ENCODE data around the gene HIBADH.

Gene HIBADH

DNA sequence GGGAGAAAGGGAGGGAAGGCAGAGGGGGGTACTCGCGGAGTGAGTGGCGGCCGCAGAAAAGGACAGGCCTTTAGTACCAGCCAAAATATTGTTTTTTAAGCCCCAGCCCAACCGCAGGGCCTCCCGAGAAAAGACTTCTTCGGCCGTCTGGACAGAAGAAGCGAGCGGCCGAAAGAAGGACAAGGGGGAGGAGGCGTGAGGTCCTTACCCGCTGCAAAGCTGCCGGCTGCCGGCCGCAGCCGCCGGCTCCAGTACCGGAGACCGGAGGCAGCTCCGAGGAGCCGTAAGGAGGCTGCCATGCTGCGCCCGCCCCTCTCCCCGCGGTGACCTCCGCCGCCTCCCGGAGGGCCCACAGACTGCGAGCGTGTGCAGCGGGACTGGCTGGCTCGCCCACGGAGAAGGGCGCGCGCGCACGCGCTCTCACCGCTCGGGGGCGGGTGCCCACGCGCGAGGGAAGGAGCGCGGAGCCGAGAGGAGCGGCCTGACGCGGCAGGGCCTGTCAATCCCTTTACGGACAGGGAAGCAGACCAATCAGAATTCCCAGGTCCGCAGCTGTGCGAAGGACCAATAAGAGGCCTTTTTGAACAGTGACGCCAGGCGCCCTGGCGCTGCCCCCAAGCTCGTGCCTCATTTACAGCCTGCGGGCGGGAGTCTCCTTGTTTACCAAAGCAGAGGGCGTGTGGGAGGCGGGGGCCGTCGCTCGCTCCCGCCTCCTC, at the start of gene HIBADH:
TSS of gene HIBADH (minus strand) at position 394 of the 716 bp plus-strand sequence. CDS start at position 299, 95 bp downstream.
- DNase-seq (ENCODE audit: low read depth, low spot score) = peak; percentile 96

DNA sequence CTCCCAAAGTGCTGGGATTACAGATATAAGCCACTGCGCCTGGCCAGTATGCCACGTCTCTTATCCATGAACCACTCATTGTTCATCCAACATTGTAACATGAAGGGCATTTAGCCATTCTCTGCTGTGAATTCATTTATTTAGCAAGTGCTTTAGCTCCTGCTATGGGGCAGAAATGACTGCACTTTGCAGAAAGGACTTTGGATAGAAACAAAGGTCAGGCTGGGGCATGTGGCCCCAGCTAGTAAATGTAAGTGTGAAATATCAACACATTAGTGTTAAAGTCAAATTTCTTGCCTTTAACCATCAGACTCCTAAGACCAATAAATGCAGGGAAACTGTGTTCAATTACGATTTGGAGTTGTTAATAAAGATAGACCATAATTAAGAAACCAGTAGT, 49.5 kb upstream of the HIBADH start:
- DNase-seq (ENCODE audit: low read depth, low spot score) = no peak

DNA sequence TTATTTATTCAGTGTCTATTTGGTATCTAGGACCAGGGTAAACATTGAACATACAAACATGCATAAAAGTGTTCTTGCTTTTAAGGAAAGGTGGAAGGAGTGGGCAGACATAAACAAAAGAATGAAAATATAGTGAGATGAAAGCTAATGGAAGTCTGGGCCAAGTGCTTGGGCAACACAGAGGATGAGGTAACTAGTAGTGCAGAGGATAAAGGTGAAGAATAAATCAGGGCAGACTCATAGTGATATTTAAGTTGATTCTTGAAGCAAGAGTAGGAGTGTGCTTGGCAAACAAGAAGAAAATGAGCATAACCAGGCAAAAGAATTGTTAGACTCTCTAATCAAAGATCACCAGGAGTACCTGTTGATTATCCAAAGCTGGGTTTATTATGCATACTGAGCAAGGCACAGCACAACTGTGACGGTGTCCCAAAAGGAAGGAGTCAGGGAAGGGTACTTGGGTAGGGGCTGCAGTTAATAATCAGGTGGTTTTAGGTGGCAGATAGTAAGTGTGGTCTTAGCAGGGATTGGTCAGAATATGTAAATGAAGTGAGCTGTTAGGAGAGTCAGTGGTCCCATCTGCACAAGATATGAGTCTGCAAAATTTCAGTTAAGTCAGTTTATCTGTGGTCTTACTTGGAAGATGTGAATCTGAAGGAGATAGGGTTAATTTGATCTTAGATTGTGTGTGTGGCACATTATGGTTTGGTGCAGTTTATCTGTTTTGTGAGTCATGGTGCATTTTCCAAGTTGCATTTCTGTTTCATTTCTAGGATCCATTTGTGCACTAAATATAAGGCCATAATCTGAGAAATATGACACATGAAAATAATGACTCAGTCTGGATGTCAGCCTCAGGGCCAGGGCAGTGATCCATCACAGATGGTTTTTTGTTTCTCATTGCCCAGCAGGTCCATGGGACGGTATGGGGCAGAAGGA, 46.7 kb upstream of the HIBADH start:
- DNase-seq (ENCODE audit: low read depth, low spot score) = peak; percentile 39

DNA sequence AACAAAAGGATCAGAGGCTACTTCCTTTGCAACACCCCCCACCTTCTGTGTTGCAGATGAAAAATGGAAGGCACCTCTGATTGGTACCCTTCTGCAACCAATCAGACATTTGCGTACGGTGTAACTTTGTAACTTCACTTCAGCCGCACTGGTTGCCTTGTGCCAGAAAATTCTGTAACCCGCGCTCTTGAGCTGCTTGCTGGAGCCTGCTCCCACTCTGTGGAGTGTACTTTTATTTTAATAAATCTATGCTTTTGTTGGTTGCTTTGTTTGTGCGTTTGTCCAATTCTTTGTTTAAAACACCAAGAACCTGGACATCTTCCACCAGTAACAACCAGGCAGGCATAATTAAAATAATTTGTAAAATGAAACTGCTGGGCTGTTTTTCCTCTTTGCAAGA, 45.8 kb upstream of the HIBADH start:
- DNase-seq (ENCODE audit: low read depth, low spot score) = no peak

DNA sequence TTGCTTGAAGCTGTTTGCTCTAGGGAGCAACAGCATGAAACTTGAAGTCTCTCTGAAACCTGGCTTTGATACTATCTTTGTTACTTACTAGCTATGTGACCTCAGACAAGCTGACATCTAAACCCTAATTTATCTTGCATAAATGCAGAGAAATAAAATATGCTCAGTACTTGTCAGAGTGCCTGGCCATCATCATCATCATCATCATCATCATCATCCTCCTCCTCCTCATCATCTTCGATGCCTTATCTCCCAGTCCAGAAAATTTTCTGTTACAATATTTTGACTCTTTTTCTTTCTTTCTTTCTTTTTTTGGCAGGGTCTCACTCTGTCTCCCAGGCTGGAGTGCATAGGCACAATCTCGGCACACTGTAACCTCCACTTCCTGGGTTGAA, 42.5 kb upstream of the HIBADH start:
- DNase-seq (ENCODE audit: low read depth, low spot score) = no peak

DNA sequence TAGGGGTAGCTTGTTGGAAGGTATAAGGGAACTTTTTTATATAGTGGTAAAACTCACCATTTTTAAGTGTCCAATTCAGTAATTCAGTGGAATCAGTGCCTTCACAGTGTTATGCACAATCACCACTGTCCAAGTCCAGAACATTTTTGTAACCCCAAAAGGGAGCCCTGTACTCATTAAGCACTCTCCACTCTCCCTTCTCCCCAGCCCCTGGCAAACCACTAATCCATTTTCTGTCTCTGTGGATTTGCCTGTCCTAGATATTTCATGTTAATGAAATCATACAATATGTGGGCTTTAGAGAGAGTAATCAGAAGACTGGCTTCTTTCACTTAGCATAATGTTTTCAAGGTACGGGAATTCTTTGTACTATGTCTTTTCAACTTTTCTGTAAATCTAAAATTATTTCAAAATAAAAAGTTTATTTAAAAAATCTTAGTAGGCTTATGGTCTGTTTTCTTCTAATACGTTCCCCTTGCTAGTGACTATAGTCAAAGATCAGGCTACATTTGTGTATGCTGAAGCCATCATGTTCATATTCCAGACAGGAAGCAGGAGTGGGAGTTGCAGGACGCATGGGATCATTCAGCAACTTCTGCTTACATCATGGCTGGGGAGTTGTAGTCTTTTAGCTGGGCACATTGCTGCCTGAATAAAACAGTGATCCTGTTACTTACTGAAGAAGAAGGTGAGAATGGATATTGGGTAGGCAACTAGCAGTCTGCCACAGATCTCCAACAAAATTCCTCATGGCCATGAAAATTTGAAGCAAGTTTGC, 41.9 kb upstream of the HIBADH start:
- no peak for DNase-seq (ENCODE audit: low read depth, low spot score)

DNA sequence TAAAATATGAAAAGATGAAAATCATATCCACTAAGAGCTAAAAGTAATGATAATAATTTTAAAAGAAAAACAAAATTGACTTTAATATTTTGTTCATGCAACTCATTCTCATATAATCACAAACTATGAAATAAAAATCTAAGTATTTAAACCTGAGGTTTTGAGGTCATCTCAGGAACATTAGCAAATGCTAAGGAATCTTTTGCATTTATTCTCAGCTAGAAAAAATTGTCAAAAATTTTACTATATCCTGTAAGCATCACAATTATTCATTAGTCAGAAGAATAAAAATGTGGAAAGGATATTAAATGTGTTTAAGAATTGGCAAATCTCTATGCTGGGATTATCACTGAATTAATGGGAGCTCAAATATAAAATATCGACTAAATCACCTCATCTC, 40.5 kb upstream of the HIBADH start:
- DNase-seq (ENCODE audit: low read depth, low spot score) = no peak

DNA sequence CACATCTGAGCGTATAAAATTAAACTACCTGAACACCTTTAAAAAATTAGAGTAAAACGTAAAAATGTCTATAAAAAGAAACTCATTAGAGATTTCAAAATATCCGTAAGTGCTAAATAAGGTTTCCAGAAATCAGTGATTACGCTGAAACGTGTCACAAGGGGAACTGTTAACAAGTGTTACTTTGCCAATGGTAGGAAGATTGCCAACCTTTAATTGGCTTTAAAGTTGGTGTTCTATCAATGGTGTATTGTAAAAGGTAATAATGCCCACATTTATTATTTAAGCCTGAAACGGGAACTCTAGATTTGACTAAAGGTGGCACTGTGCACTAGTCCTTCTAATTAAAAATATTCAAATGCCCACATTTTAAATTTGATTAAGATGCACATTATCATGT, 37.8 kb upstream of the HIBADH start:
- DNase-seq (ENCODE audit: low read depth, low spot score) = no peak

DNA sequence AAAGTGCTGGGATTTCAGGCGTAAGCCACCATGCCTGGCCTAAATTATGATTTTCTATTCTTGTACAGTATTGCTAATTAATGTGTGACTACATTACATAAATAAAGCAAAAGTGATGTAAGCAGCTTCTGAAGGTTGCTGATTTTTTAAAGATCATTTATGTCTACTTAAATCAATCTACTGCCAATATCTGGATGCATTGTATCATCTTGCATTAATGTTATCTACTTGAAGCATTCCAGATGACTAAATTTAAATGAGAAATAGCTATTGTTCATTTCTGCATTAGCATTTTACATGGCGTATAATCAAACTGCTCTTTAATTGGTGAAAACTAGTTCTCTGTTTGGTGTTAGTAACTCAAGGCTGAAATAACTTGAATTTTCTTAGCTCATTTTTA, 37.1 kb upstream of the HIBADH start:
- no peak for DNase-seq (ENCODE audit: low read depth, low spot score)

DNA sequence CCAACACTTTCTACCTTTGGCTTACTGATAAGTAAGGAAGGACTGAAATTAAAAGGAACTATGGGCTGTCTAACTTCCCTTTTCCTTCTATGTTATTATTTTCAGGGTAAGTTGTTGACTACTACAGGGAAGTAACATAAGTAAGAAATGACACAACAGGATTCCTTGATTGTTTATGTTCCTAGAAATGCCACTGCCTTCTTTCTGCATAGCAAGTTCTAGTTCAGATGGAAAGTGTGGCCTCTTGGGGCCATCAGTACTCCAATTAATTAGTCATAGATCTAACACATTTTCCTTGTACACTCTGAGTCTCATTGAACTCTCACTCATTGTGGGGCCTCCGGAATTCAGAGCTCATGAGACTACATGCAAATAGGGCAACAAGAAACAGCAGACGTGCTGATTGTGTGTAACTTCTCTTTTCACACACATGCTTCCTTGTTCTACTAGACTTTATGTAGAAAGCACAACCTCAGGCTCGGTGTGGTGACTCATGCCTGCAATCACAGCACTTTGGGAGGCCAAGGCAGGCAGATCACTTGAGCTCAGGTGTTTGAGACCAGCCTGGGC, 35.3 kb upstream of the HIBADH start:
- DNase-seq (ENCODE audit: low read depth, low spot score) = no peak

DNA sequence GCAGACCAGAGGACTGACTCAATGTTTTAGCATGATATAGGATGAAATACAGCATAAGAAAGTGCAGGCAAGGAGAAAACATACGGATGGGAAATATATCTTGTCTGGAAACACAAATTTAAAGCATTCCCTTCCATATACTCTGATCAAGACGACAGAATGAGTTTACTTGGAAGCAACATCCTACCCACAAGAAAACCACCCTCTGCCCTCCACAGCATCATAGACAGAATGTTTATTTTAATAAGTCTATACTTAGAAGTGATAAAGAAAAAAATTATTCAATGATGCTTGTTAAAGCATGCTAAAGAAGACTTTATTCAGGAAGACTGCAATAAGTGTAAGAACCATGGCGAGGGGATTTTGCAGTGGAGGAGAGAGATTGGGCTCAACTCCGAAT, 32.4 kb upstream of the HIBADH start:
- DNase-seq (ENCODE audit: low read depth, low spot score) = no peak

DNA sequence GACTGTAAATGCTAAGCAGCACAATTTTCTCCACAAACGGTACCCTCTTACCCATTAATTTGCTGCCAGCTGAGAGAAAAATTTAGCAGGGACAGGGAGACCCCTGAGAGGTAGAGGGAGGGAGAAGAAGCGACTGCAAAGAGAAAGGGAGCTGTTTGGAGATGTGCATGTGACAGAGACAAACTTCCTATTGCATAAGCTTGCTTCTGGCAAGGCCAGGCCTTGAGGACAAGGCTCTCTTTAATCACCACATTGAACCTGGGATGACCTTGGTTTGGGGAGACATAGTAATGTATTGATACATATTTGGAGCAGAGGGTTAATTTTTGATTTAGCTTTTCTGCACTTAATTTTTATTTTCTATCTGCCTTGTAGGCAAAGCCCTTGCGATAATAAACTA, 31.1 kb upstream of the HIBADH start:
- DNase-seq (ENCODE audit: low read depth, low spot score) = no peak

DNA sequence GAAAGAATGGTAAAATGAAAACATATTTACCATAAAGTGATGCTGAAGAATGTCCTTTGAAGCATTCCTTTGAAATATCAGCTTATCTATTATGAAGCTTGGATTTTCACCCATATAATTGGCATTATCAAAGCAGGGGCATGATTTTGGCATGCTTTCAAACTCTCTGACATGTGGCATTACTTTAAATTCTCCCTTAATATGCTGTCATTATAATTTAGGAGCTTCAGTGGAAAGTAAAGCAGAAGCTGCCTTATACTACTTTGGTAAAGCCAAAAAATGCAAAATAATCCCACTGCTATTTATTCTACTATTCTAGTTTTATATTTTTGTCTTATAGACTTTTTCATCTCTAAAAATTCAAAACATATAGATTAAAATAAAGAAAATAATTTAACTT, 28.0 kb upstream of the HIBADH start:
- no peak for DNase-seq (ENCODE audit: low read depth, low spot score)

DNA sequence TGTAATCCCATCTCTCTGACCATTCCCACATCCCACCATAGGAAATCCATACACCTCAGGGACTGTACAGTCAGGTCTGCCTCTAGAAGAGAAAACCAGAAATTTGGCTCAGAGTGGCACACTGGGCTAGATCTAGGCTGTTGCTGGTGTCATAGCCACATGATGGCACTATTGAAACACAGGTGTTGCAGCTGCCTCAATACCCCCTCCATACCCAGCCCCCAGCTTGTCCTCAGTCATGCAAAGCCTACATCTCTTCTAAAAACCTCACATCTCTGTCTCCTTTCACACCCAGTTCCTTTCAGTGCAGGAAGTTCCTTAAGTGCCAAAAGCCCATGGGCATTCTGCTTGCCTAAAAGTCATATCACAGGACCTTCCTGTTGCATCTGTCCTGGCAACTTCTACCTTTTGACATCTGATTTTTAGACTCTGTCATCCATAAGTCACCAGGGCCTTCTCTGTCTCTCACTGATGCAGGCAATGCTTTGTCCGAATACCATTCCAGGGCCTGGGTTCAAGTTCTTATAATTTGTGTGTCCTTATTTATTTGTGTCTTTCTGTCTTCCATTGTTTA, 27.0 kb upstream of the HIBADH start:
- no peak for DNase-seq (ENCODE audit: low read depth, low spot score)

DNA sequence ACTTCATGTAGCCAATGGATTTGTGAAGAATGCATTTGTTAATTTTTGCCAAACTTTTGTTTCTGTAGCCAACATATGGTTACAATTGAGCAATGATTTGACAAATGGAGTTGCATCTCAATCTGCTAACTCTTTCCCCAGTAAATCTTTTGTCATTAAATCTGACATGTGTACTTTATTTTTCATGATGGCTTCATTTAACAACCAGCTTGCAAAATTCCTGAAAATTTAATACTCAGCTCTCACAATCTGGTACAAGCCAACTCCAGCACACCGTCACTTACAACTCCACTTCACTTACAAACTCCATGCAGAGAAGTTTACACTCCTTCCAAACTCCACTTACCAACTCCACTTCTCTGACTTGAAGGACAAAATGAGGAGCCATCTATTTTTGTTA, 26.5 kb upstream of the HIBADH start:
- DNase-seq (ENCODE audit: low read depth, low spot score) = no peak

DNA sequence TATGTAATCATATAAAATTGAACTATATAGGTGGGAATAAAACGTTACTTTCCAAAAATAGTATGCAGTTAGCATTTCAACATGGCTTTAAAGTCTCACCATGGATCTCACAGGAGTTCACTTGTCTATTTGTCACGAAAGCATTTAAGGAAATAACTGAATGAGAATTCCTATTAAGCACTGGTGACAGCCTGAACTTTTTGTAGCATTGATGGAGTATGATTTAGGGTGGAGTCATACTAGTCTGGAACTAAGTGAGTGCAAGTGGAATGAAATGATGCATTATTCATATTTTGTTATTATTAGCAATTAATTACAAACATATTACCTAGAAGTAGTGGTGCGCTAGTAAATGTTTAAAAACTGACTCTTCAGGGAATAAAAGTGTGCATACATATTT, 26.0 kb upstream of the HIBADH start:
- no peak for DNase-seq (ENCODE audit: low read depth, low spot score)

DNA sequence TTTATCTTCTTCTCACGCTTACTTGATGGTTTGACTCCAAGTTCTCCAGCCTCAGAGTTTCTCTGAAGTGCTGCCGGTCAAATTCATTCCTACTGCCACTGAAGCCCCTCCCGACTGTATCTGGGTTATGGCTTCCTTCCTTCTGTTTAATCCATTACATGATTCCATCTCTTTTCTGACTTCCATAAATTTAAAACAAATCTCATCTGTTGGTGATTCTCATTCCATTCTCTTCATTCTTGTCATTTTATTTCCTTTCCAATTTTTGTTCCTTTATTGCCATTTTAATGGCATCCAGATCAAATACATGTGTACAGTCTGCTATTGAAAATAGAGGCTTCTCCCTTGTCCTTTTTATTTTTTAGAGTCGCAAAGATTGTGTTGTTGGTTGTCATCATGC, 25.4 kb upstream of the HIBADH start:
- no peak for DNase-seq (ENCODE audit: low read depth, low spot score)

DNA sequence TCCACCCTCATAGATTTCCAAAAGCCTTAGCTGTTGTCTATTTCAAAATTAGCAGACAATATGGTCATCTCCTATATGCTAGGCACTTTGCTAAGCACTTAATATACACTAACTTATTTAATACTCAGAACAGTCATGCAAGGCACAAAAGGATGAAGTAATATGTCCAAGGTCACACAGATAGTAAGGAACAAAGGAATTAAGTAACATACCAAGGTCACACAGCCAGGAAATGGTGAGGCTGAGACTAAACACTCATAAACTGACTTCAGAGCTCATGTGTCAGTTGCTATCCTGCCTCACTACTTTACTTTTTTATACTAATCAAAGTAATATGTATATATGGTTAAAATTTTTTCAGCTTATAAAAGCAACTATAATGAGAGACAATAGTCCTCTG, 23.6 kb upstream of the HIBADH start:
- no peak for DNase-seq (ENCODE audit: low read depth, low spot score)

DNA sequence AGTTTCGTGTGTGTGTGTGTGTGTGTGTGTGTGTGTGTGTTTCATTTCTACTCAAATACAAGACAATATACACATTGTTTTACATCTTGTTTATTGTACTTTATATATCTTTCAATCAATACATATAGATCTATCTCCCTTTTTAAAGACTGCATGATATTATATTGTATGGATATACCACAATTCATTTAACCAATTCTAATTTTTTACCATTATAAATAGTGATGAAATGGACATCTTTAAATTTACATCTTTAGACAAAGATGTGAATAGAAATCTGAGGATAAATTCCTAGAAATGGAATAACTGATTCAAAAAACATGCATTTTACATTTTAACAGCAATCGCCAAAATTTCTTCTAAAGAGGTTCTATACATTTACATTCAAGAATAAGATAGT, 23.2 kb upstream of the HIBADH start:
- no peak for DNase-seq (ENCODE audit: low read depth, low spot score)

DNA sequence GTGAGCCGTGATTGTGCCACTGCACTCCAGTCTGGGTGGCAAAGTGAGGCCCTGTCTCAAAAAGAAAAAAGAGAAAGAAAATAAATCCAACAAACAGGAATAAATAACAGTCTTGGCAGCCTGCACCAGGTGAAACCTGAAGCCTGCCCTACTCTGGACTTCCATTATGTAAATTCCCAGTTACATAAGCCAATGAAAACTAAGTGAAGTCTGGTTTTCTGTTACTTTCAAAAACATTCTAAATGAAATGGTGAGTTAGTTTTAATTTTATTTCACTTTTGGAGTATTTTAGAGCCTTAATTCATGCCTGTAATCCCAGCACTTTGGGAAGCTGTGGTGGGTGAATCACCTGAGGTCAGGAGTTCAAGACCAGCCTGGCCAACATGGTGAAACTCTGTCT, 22.5 kb upstream of the HIBADH start:
- no peak for DNase-seq (ENCODE audit: low read depth, low spot score)

DNA sequence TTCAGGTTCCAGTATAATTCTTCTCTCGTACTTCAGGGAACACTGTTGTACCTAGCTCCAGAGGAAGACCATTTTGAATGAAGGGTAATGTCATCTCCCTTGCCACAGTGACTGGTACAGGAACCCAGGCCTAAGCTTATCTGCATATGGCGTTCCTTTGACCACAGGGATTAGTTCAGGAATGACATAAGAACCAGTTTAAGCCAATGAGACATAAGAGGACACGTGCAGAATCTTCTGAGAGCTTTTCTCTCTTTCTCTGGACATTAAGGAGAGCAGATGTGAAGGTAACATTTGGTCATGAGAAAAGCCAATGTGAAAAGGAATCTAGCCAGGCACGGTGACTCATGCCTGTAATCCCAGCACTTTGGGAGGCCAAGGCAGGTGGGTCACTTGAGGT, 21.8 kb upstream of the HIBADH start:
- DNase-seq (ENCODE audit: low read depth, low spot score) = no peak

DNA sequence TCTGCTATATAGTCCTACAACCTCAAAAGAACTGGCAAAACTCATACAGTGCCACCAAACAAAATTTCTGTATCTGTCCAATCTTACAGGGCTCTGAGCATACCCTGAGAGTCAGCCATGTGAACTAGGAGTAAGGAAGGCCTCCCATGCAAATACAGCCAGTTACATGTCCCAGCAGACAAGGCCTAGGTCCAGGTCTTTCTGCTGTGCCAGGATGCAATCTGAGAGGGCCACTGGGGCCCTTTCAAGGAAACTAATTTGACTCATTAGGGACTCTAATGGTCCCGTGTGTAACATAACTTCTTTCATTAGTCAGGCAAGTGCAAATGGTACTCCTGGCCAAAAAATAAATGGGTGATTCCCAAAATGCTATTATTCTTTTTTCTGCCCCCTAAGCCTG, 17.9 kb upstream of the HIBADH start:
- no peak for DNase-seq (ENCODE audit: low read depth, low spot score)

All from brain pericyte (primary cell).